ENCODE results near the gene ANKRD33.

- no peak for TF ChIP-seq POLR2A (IDR thresholded peaks at IDR 0.05)
- no peak for TF ChIP-seq CTCF (IDR thresholded peaks at IDR 0.05)
- TF ChIP-seq EP300 (IDR thresholded peaks at IDR 0.05) = no peak
Measured at GRCh38 chr12:51901881-51902280, 14.0 kb downstream of the ANKRD33 start.

Data from tibial nerve (tissue), 4 donors.